ENCODE results near the gene SEPTIN8.

Gene SEPTIN8

DNA sequence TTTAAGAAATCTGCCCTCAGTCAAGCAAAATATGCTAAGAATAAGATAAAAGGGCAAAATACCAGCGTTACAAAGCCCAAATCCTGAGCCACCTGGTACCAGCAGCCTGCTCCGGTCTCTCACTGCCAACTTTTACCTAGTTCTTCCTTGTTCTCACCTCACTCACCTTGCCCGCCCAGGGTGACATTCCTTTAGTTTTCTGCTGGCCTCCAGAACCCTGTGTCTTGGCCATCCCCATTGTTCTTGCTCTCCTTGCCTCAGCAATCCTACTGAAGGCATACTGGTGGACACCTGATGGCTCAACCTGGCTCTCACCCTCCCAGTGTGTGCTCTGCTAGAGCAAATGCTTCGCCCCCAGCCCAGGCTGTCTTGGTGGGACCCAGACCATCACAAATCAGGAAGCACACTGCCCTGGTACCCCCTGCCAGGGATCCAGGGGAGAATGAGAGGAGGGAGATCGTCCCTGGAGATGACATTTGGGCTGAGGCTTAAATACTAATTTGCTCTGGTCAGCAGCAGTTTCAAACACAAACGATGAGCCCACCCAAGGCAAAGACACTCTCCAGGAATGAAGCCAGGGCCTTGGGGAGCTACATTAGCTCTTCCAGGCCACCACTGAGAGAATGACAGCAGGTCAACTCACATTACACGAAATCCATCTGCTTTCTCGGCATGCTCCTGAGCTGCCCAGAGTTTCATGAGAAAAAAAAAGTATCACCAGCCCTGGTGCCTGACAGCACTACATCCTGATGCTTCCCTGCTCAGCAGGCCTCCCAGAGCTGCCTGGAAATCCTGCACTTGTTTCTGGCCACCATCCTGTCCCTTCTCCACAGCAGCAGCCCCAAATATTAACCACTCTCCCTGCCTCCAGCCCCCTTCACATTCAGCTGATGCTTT is 12.2 kb upstream of the SEPTIN8 start:
- in situ Hi-C loops (cut with HindIII; ENCODE audit: low pct_ligation_motif_present, low pct_unique_long_range_greater_than_20kb, low sequenced_read_pairs) = no loop called here
- no peak for DNase-seq

DNA sequence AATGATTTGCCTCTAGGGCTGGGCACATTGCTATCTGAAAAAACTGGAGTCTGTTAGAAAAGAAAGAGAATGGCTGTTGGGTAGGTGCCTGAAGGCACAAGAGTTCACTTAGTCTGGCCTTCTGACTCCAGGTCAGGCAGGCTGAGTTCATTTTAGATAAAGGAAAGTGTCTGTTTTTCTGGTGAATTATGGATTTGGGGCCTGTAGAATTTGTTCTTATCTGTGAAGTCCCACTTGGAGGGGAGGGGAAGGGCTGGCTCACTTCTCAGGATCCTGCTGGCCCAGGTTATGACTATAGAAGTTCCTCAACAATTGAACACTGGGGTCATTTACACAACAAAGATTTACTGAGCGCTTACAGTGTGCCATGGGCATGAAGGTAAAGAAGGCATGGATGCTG is 11.5 kb upstream of the SEPTIN8 start:
- in situ Hi-C loops (cut with HindIII; ENCODE audit: low pct_ligation_motif_present, low pct_unique_long_range_greater_than_20kb, low sequenced_read_pairs) = no loop called here
- DNase-seq = no peak

DNA sequence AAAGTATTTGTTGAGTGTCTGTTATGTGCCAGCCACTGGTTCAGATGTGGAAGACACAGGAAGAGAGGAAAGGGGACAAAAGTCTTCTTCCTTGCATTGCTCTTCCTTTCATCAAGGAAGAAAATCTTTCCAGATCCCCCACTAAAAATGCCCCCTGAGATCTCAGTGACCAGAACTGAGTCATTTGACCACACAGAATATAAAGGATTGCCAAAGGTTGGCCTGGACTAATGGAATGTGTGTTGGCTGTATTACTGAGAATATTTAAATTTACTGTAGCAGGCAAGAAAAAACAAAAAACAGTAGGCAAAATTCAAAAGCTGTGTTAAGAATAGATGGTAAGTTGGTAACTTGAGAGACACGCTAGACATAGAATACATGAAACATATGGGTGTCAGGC is 10.0 kb upstream of the SEPTIN8 start:
- no peak for DNase-seq
- in situ Hi-C loops (cut with HindIII; ENCODE audit: low pct_ligation_motif_present, low pct_unique_long_range_greater_than_20kb, low sequenced_read_pairs) = no loop called here

DNA sequence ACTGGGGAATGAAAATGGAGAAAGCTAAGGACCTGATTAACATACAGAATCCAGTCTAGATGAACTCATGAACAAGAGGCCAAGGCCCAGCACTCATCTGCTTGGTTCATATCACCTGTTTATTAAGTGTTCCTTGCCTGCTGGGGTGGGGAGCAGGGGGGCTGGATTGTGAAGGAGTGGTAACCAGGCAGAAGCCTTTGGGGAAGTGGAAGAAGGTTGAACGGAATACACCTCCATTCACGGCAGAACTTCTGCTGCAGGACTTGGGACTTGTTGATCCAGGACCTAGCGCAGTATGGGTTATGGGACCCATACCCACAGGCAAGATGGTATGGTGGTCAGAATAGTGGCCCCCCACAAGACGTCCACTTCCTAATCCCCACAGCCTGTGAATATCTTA is 8.8 kb upstream of the SEPTIN8 start:
- in situ Hi-C loops (cut with HindIII; ENCODE audit: low pct_ligation_motif_present, low pct_unique_long_range_greater_than_20kb, low sequenced_read_pairs) = no loop called here

DNA sequence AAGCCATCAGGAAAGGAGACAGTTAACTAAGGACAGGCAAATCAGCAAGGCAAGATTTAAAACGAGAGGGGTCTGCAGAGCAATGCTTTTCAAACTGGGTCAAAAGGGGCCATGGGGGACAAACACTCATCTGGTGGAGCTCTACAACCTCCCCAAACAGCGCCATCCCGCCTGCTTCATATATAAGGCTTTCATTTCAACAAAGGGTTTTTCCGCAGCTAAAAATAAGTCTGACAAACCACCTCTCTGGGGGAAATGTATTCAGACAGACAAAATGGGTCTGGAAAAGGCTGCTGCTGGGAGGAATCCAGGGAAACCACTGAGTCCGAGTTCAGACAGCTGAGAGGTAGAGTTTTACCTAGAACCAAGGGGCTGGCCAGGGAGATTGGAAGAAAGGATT is 8.3 kb upstream of the SEPTIN8 start:
- no peak for DNase-seq

More for the DNA sequence above, 8.8 kb upstream of the SEPTIN8 start:
- no peak for DNase-seq

DNA sequence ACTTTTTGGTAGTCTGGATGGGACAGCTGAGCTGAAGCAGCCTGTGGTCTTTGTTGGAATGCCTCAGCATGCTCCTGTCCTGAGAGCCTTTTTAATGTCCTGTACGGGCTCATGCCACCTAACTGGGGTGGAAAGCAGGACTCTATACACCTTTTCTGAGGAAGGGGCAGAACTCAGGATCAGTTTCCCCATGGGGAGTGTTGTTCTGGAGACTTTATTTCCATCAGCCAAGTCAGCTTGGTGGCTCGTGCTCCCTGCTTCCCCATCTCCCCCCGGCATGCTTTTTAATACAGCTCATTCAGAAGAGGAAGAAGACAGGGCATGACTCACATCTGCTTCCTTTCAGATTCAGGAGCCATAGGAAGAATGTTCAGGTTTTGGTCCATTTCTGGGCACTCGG is 5.1 kb upstream of the SEPTIN8 start:
- peak; percentile 44 for DNase-seq
- in situ Hi-C loops (cut with HindIII; ENCODE audit: low pct_ligation_motif_present, low pct_unique_long_range_greater_than_20kb, low sequenced_read_pairs) = no loop called here

More for the DNA sequence above, 8.3 kb upstream of the SEPTIN8 start:
- in situ Hi-C loops (cut with HindIII; ENCODE audit: low pct_ligation_motif_present, low pct_unique_long_range_greater_than_20kb, low sequenced_read_pairs) = no loop called here

DNA sequence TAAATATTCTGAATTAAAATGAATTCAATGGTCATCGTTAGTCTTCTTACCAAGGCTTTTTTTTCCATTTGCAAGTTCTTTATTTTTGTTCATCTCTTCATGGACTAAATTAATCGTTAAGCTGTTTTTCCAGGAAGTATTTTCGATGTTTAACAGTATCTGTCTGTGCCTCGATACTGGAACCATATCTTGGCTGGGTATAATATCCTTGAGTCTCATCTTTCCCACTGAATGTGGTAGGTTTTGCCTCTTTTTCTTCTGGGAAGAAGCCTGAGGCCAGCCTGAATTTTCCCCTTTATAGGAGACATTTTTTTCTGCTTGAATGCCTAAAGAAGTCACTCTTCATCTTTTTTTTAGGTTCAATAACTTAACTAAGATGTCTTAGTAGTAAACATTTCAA is 4.0 kb upstream of the SEPTIN8 start:
- in situ Hi-C loops (cut with HindIII; ENCODE audit: low pct_ligation_motif_present, low pct_unique_long_range_greater_than_20kb, low sequenced_read_pairs) = no loop called here
- no peak for DNase-seq

DNA sequence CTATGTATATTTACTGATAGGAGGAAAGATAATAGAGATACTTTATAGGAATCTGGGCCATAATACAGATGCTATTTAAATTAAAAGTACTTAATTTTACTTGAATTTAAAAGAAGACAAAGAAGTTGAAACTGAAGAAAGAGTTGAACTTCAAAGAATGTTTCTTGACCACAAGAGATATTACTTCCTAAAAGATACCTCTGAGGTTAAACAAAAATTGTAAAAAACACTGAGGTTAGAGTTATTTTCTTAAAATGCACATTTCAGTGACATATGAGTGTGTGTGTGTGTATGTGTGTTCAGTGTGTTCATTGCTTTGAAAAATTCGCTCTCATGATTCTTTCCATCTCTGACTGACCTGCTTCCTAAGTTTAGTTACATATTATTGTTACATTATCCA is 3.5 kb upstream of the SEPTIN8 start:
- no peak for DNase-seq
- in situ Hi-C loops (cut with HindIII; ENCODE audit: low pct_ligation_motif_present, low pct_unique_long_range_greater_than_20kb, low sequenced_read_pairs) = no loop called here

DNA sequence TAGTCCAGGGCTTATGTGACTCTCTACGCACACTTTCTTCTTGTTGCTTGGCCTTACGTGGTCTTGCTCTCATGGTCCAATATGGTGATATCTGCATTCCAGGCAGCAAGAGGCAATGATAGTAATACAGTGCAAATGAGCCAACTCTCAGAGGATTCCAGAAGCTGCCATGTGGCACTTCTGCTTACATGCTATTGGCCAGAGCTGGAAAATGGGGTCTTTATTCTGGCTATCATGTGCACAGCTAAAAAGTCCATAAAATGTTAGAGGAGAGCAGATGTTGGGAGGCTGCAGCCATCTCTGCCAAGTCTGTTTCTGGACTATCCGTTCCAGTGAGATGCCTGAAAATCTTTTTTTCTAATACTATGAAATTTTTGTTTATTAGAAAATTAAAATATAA is 2.9 kb upstream of the SEPTIN8 start:
- in situ Hi-C loops (cut with HindIII; ENCODE audit: low pct_ligation_motif_present, low pct_unique_long_range_greater_than_20kb, low sequenced_read_pairs) = no loop called here
- no peak for DNase-seq

DNA sequence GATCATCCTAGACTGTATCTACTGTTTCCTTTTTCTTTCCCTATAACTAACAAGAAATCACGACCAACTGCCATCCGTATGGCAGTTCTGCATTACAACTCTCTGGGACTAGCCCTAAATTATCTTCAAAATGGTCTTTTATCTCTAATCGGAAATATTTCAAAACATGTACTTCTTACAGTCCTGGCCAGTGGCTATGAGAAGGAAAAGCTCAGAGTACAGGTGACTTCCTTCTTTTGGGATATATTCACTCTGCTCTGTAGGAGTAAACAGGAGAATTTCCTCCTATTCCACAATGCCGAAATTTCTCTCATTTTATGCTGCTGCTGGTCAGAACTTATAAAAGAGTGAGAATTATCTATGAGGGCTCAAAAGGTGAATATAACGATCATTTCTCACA is 1.8 kb upstream of the SEPTIN8 start:
- no peak for DNase-seq
- in situ Hi-C loops (cut with HindIII; ENCODE audit: low pct_ligation_motif_present, low pct_unique_long_range_greater_than_20kb, low sequenced_read_pairs) = no loop called here

DNA sequence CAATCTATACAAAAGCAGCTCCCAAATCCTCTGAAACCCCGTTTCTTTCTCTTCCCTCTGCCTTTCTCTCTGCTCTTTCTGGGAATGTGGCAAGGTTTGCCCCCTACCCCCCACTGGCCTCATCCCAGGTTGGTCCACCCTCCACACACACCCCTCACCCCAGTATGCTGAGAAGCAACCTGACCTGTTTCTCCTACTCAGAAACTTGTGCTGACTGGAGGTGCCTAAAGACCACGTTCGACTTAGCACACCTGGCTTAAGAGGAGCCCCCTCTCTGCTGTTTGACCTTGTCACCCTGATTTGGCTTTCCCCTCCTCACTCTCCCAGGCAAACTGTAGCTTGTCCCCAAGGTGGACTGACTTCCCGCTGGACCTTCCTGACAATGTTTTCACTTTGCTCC is 1.1 kb upstream of the SEPTIN8 start:
- in situ Hi-C loops (cut with HindIII; ENCODE audit: low pct_ligation_motif_present, low pct_unique_long_range_greater_than_20kb, low sequenced_read_pairs) = no loop called here
- no peak for DNase-seq

DNA sequence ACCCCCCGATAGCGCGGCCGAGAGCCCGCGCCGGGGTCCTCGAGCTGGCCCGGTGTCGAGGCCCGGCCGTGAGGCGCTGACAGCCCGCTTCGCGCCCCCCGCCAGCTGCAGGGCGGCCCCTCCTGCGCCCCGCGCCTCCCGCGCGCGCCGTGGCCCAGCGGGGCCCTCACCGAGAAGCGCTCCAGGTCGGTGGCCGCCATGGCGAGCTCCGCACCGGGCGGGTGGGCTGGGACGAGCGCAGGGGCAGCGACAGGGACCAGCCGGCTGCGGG is 166 bp downstream of the SEPTIN8 start:
- no peak for DNase-seq
- in situ Hi-C loops (cut with HindIII; ENCODE audit: low pct_ligation_motif_present, low pct_unique_long_range_greater_than_20kb, low sequenced_read_pairs) = no loop called here

DNA sequence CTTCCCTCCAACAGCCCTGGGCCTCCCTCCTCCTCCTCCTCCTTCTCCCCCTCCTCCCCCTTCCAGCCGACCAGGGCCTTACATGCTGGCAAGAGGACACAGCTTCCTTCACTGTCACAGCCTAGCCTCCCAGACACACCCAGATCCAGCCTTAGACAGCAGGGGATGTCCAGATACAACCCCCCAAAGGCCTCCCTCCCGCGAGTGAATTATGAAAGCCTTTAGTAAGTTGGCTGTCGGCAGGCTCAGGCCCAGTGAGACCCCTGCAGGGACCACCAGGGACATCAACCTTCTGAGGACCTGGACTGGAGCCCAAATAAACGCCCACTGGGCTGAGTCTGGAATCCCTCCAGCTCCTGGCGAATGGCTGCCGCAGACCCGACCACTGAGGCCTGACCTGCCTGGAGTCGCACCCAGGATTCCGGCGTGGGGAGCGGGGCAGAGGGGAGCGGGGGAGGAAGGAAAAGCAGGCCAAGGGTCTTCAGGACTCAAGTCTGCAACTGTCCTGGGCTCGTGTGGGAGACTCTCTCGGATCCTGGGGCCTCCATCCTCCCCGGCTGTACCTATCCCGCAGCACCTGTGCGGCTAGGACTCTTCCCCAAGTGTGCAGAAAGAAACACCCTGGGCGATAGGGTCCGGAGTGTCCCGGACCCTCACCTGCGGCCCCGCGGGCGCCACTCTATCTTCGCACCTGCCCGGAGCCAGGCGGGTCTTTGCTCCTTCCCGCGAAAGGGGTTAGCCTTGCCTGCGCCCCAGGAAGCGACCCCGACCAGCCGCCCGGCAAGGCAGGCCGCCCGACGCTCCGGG is 705 bp downstream of the SEPTIN8 start:
- in situ Hi-C loops (cut with HindIII; ENCODE audit: low pct_ligation_motif_present, low pct_unique_long_range_greater_than_20kb, low sequenced_read_pairs) = no loop called here
- DNase-seq = peak; percentile 36

DNA sequence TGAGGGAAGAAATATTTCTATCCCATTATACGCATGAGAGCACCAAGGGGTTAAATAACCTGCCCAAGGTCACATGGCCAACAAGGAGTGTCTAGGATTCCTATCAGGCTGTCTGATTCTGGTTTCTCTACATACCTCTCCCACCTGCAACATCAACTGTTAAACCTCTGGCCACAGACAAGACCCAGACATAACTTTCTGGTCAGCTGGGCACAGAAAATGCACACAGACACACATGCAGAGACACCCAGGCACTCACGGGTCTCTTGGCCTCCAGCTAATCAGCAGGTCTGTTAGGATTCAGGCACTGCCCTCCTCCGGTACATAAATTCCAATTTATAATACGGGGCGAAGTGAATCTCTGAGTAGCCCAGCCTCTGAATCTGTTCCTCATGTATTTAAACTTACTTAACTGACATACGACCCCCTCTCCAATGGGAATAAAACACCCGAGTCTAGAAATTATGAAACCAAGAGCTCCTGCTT is 1.5 kb downstream of the SEPTIN8 start:
- DNase-seq = peak; percentile 59
- in situ Hi-C loops (cut with HindIII; ENCODE audit: low pct_ligation_motif_present, low pct_unique_long_range_greater_than_20kb, low sequenced_read_pairs) = no loop called here

DNA sequence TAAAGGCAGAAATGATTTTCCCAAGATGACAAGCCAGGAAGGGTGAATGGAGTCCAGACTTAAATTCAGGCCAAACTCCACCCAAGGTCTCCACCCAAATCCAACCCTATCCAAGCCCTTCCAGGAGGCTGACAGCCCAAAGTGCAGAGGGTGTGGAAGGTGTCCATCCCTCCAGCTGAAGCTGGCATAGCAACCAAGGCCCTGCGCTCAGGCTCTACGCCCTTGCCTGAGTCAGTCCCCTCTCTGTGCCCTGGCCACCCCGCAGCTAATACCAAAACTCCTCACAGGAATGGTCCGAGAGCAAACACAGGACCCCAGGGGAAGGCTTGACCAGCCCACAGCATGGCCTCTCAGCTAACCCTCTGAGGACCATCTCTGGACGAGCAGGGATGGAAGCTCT is 2.1 kb downstream of the SEPTIN8 start:
- DNase-seq = no peak
- in situ Hi-C loops (cut with HindIII; ENCODE audit: low pct_ligation_motif_present, low pct_unique_long_range_greater_than_20kb, low sequenced_read_pairs) = no loop called here

DNA sequence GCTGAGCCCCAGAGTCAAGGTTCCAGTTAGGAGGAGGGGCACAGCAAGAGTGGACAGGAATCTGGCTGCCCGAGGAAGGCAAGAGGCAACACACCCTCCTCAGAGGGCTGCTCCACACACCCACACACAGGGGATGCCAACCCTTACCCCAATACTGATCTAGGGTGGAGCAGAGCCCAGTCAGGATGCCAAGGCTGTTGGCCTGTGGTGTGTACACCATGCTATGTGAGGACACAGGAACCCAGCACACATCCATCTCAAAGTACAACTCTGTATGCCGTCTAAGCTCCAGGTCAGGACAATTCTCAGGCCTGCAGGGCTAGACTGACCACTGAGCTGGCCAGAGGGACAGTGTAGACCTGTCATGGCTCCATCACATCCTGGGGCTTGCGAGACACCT is 2.6 kb downstream of the SEPTIN8 start:
- DNase-seq = no peak
- in situ Hi-C loops (cut with HindIII; ENCODE audit: low pct_ligation_motif_present, low pct_unique_long_range_greater_than_20kb, low sequenced_read_pairs) = no loop called here

DNA sequence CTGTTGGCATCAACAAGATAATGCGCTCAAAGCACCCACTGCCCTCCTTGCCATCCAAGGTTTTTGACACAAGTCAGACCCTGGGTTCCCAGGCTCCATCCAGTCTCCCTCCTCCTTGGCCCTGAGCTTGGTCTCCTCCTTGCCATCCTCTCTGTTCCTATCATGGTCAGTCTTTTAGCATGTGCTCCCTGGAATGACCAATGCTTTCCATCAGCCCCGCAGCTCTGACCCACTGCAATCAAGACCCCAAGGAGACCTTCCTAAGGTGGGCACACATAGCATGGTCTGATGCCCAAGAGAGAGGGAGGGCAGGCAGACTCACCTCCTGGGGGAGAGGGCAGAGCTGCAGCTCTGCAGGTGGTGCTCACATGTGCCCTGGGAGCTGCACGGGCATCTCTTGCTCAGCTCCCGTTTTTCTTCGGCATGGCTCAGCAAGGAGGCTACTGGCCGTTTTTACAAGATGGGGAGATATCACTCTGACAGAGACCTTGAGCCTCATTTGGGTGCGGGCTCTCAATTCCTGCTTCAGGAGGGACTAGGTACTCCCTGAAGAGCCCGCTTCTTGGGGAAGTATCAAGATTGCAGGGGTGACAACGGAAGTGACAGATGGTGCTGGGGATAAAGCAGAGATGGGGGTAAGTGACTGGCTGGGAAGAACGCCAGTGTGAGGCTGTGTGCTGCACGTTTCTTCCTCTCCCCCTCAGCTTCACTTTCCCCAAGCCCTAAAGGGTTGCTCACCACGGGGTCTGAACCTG is 3.3 kb downstream of the SEPTIN8 start:
- DNase-seq = no peak
- in situ Hi-C loops (cut with HindIII; ENCODE audit: low pct_ligation_motif_present, low pct_unique_long_range_greater_than_20kb, low sequenced_read_pairs) = no loop called here

DNA sequence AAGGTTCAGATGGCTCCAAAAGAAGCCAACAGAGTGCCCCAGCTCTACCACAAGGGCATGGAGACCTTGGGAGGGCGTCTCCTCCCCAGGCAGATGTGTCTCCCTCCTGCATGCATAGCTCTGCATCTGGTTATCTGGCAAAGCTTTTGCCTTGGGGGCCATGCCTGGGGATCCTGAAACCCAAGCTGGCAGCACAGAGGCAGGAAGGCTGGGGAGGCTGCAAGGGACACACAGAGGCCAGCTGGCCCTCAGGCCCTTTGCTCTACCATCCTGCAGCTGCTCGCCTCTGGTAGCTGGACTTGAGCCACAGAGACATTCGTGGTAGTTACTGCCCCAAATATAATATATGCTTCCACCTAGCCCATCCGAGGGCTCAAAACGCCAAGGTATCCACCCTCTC is 3.9 kb downstream of the SEPTIN8 start:
- in situ Hi-C loops (cut with HindIII; ENCODE audit: low pct_ligation_motif_present, low pct_unique_long_range_greater_than_20kb, low sequenced_read_pairs) = no loop called here
- DNase-seq = no peak

Data from ACHN (cell line).